Fibroblast of the aortic adventitia (primary cell): ENCODE results near the gene EIF3I. TPM values are rescaled to one million over a fixed set of nuclear protein-coding genes. Genes with fewer than 3 reads are reported as not detected.
A peak's percentile ranks its signal among the peaks of the same experiment; 100 is the strongest.

Source experiments
- DNase-seq: peaks from one replicate; pipeline ENCODE4 v3.0.0-alpha.2; 2010; ENCODE audit warnings: low read depth
- H3K4me3 ChIP-seq: 2 replicates; pipeline ENCODE4 v1.5.1; 2011; ENCODE audit warnings: low read depth, mild to moderate bottlenecking, control low read depth, low read length, moderate library complexity
- total RNA-seq: library from RNA; depleted of rRNA; stranded (reverse); fragments of >200 nt; gene quantifications from 2 replicates; pipeline ENCODE4 v1.2.3, GENCODE V29; 2012; ENCODE audit warnings: low replicate concordance
- TF ChIP-seq, protein P1 (sequence below): IDR thresholded peaks from 2 replicates; pipeline ENCODE4 v1.5.1; 2011; ENCODE audit warnings: mild to moderate bottlenecking, low read length, control low read depth, inconsistent platforms; ENCODE audit not compliant: insufficient read depth

Gene EIF3I
- 217 and 284 TPM in 2 replicates for total RNA-seq

DNA sequence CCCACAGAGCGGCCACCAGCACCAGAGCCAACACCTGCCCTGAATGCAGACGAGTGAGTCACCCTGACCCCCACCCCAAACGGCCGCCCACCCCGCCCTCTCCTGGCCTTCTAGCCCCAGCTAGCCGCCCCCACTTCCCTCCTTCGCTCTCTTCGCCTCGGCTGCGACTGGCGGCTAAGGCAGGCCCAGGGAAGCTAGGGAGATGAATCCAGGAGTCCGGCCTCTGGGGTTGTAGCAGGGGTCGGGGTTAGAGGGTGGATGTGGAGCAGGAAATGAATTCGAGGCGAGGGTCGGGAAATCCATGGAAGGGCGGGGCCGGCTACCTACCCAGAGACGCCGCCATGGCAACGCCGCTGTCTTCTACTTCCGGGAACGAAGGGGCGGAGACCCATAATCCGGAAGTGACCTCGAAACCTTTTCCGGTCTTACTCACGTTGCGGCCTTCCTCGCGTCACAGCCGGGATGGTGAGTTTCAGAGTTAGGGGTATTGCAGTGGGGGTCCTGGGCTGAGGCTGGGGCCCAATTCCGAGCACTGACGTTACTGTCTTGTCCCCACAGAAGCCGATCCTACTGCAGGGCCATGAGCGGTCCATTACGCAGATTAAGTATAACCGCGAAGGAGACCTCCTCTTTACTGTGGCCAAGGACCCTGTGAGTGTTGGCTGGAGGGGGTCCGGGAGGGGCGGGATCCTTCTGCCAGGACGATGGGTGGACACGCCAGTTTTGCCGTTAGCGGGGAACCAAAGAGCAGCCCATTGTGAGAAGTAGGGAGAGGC lies at the start of gene EIF3I, which contains the start of gene TMEM234:
Gene EIF3I (plus strand): TSS at position 428 of the 776 bp plus-strand sequence. CDS start 35 bp downstream, at position 463.
Gene TMEM234 (minus strand): TSS at position 374 of the 776 bp plus-strand sequence. CDS start 31 bp downstream, at position 343.
- peak within 1 kb of the TSS; percentile 93 for H3K4me3 ChIP-seq
- DNase-seq, result peak; percentile 92
- TF ChIP-seq, protein P1, sequence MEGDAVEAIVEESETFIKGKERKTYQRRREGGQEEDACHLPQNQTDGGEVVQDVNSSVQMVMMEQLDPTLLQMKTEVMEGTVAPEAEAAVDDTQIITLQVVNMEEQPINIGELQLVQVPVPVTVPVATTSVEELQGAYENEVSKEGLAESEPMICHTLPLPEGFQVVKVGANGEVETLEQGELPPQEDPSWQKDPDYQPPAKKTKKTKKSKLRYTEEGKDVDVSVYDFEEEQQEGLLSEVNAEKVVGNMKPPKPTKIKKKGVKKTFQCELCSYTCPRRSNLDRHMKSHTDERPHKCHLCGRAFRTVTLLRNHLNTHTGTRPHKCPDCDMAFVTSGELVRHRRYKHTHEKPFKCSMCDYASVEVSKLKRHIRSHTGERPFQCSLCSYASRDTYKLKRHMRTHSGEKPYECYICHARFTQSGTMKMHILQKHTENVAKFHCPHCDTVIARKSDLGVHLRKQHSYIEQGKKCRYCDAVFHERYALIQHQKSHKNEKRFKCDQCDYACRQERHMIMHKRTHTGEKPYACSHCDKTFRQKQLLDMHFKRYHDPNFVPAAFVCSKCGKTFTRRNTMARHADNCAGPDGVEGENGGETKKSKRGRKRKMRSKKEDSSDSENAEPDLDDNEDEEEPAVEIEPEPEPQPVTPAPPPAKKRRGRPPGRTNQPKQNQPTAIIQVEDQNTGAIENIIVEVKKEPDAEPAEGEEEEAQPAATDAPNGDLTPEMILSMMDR, result no peak

DNA sequence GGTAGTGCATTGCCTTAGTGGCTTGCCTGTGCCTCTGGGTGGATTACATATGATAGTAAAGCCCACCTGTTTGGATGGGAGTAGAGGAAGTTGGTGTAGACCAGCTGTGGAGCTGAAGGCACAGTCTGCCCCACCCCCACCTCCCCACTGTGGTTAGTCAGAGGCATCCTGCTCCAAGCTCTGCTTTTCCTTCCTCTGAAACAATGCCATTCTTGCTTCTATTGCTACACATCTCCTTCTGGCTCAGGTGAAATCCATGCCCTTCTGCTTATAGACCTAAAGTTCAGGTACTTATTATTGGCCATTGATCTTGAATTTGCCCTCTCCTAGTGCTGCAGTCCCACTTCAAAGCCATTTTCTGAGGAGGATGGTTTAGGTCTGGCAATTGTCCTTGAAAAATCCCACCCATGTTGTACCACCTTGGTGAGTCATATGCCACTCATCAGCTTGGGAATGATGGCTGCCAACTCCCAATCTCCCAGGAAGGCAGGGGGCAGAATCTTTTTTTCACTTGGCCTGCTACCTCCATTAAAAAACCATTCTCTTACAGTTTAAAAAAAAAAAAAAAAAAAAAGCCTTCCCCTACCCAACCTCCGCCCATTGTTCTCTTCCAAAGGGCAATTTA lies 49.5 kb upstream of the EIF3I start:
- no peak for DNase-seq

DNA sequence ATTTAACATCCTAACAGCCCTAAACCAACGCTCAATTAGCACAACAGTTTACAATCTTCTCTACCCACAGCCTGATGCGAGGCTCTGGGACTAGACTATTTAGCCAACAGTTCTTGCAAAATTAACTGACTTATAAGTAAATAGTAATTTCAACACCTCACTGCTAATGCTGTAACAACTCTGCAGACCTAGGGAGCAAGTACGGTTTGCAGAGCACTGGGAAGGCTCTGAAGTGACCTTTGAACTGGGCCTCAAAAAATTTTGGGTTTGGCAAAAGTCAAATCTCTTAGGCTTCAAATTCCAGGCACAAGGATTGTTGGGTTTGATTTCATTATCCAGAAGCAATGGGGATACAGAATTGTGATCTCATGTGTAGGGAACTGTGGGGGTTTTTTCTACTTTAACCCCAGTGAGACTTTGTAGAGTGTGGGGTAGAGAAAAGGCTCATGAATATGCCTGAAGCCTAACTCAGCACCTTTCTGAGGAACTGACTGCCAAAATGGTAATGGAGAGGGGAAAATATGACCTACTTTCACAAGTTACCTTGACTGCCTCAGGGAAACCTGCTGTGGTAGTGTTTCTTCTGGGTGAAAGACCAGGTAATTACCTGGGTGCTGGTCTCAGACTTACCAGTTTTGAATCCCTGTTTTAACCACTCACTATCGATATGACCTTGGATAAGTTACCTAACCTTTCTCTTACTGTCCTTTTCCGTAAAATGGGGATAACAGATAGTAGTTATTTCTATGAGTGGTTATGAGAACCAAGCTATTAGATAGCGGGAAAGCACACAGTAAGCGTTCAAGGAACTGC lies 43.6 kb upstream of the EIF3I start:
- TF ChIP-seq, protein P1, result no peak
- DNase-seq, result no peak
- no peak overlapping the region for H3K4me3 ChIP-seq

More for the DNA sequence above, 49.5 kb upstream of the EIF3I start:
- H3K4me3 ChIP-seq, result no peak overlapping the region
- TF ChIP-seq, protein P1, result no peak

DNA sequence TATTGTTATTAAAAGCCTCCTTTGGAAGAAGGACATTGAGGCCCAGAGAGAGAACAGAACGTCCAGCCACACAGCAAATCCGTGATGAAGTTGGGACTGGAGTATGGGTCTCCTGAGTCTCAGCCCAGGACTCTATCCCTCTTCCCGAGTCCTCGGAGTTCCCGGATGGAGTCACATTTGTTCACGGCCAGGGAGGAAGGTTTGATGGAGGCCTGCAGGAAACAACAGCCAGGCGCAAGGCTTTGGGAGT lies 43.1 kb upstream of the EIF3I start:
- H3K4me3 ChIP-seq, result peak overlapping the region; percentile 65
- DNase-seq, result no peak
- TF ChIP-seq, protein P1, result no peak

DNA sequence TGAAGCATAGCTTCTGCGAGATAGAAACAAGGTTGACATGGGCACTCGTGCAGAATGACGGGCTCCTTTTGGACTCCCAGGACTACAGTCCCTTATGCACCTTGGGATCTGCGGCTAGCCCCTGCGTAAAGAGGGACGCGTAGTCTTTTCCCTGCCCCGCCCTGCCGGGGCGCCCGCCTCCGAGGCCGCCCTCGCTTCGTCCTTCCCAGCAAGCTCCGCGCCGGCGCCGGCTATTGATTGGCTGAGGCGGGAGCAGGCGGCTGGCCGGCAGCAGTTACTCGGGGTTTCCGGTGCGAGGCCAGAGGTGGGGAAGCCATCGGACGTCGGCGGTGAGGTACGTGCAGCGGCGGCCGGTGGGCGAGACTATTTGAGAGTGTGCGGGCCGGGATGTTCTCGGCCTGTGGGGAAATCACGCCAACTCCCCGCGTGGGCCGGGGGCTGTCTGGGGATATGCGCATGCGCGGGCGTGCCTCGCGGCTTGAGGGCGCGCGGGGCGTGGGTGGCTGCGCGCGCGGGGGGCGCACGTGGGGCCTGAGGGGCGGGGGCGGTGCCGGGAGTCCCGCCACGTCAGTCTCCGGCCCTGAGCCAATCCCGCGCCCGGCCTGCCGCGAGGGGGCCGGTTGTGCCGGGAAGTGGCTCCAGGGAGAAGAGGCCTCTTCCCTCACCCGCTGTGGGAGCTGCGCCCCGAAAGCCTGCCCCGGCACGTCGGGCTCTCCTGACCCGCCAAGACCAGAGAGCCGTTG lies 42.6 kb upstream of the EIF3I start, which contains the start of gene TXLNA:
Gene TXLNA (plus strand): TSS at position 233 of the 743 bp plus-strand sequence. CDS start 671 bp downstream, outside the sequence.
- peak within 1 kb of the TSS; percentile 65 for H3K4me3 ChIP-seq
- TF ChIP-seq, protein P1, result peak; percentile 6
- peak; percentile 88 for DNase-seq
